Measurements from ENCODE around the gene RCOR2. TPM values are rescaled to one million over a fixed set of nuclear protein-coding genes. Genes with fewer than 3 reads are reported as not detected.

The RCOR2 gene
- polyA plus RNA-seq, 1 donor from 2014 or later: 41.5 TPM

DNA sequence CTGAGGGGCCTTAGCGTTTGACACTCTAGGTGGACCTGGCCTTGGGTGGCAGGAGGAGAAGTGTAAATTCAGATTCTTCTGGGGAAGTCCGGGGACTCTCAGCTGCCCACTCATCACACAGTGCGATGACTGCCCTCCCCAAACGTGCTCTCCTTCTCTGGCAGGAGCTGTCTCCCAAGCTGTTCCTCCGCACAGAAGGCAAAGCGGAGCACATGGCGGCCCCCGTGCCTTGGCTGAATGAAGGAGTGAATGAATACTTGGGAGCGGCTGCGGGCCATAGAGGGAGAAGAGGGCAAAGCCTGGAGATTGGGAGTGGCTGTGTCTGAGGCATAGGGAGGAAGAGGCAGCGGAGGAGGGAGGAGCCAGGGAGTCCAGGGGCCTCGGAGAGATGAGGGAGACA is 14.9 kb upstream of the RCOR2 start:
- no peak overlapping the region for H3K27ac ChIP-seq (ENCODE audit: low read length)
- H3K9ac ChIP-seq (ENCODE audit: low read length): no peak overlapping the region
- TF ChIP-seq EP300 (conservative IDR thresholded peaks at IDR 0.05; ENCODE audit: poor library complexity, severe bottlenecking) (no peak), POLR2AphosphoS5 (IDR thresholded peaks at IDR 0.05) (no peak), EZH2 (IDR thresholded peaks at IDR 0.05; ENCODE audit: borderline replicate concordance, insufficient read depth, low read length, poor library complexity, severe bottlenecking) (no peak), RAD21 (conservative IDR thresholded peaks at IDR 0.05) (no peak), SMC3 (conservative IDR thresholded peaks at IDR 0.05; ENCODE audit: poor library complexity) (no peak), TAF1 (IDR thresholded peaks at IDR 0.05; ENCODE audit: low read depth) (no peak), MXI1 (conservative IDR thresholded peaks at IDR 0.05; ENCODE audit: poor library complexity, severe bottlenecking) (no peak)
- TF ChIP-seq, protein P1, sequence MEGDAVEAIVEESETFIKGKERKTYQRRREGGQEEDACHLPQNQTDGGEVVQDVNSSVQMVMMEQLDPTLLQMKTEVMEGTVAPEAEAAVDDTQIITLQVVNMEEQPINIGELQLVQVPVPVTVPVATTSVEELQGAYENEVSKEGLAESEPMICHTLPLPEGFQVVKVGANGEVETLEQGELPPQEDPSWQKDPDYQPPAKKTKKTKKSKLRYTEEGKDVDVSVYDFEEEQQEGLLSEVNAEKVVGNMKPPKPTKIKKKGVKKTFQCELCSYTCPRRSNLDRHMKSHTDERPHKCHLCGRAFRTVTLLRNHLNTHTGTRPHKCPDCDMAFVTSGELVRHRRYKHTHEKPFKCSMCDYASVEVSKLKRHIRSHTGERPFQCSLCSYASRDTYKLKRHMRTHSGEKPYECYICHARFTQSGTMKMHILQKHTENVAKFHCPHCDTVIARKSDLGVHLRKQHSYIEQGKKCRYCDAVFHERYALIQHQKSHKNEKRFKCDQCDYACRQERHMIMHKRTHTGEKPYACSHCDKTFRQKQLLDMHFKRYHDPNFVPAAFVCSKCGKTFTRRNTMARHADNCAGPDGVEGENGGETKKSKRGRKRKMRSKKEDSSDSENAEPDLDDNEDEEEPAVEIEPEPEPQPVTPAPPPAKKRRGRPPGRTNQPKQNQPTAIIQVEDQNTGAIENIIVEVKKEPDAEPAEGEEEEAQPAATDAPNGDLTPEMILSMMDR (IDR thresholded peaks at IDR 0.05; ENCODE audit: poor library complexity, severe bottlenecking): no peak
- no peak overlapping the region for H3K4me3 ChIP-seq (ENCODE audit: low read length)
- no peaks in the 10 kb centered on the region for H3K79me2 ChIP-seq (replicated peaks; ENCODE audit: insufficient read depth, low read length)
- no peaks in the 10 kb centered on the region for H3K9me3 ChIP-seq (ENCODE audit: low read length)
- no peaks in the 10 kb centered on the region for H3F3A ChIP-seq (ENCODE audit: insufficient read depth, low read length, poor library complexity, severe bottlenecking)
- no peak overlapping the region for H2AFZ ChIP-seq (ENCODE audit: low read depth, low read length)
- H3K27me3 ChIP-seq (ENCODE audit: insufficient read depth, low read depth, low read length): no peaks in the 10 kb centered on the region
- H3K9me2 ChIP-seq (ENCODE audit: insufficient read depth, low read length): no peaks in the 10 kb centered on the region
- no peak overlapping the region for H3K4me2 ChIP-seq (ENCODE audit: low read length)
- no peaks in the 10 kb centered on the region for H4K20me1 ChIP-seq (ENCODE audit: insufficient read depth)
- H3K36me3 ChIP-seq (ENCODE audit: insufficient read depth, low read length): no peaks in the 10 kb centered on the region

DNA sequence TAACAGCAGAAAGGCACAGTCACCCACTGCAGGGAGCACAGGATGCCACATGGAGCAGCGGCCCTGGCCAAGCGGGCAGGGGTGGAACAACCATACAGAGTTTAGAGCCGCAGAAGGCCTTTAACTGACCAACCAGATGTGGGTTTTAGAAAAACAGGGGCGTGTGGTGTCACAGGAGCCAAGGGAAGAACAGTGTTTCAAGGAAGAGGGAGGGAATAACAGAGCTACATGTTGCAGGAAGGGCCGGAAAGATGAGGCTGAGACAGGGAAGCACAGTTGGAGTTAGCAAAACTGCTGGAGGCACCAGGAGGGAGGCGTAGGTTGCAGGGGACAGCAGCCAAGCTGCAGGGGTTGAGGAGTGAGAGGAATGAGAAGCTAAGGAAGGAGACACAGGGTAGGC is 14.1 kb upstream of the RCOR2 start:
- Histone ChIP-seq H3K4me2 (ENCODE audit: low read length) (no peak overlapping the region), H2AFZ (ENCODE audit: low read depth, low read length) (no peak overlapping the region), H3K4me3 (ENCODE audit: low read length) (no peak overlapping the region), H4K20me1 (ENCODE audit: insufficient read depth) (no peaks in the 10 kb centered on the region), H3F3A (ENCODE audit: insufficient read depth, low read length, poor library complexity, severe bottlenecking) (no peaks in the 10 kb centered on the region), H3K9me2 (ENCODE audit: insufficient read depth, low read length) (no peaks in the 10 kb centered on the region), H3K36me3 (ENCODE audit: insufficient read depth, low read length) (no peaks in the 10 kb centered on the region), H3K9ac (ENCODE audit: low read length) (no peak overlapping the region), H3K27ac (ENCODE audit: low read length) (no peak overlapping the region), H3K79me2 (replicated peaks; ENCODE audit: insufficient read depth, low read length) (no peaks in the 10 kb centered on the region), H3K27me3 (ENCODE audit: insufficient read depth, low read depth, low read length) (no peaks in the 10 kb centered on the region), H3K9me3 (ENCODE audit: low read length) (no peaks in the 10 kb centered on the region)
- TF ChIP-seq, protein P2, sequence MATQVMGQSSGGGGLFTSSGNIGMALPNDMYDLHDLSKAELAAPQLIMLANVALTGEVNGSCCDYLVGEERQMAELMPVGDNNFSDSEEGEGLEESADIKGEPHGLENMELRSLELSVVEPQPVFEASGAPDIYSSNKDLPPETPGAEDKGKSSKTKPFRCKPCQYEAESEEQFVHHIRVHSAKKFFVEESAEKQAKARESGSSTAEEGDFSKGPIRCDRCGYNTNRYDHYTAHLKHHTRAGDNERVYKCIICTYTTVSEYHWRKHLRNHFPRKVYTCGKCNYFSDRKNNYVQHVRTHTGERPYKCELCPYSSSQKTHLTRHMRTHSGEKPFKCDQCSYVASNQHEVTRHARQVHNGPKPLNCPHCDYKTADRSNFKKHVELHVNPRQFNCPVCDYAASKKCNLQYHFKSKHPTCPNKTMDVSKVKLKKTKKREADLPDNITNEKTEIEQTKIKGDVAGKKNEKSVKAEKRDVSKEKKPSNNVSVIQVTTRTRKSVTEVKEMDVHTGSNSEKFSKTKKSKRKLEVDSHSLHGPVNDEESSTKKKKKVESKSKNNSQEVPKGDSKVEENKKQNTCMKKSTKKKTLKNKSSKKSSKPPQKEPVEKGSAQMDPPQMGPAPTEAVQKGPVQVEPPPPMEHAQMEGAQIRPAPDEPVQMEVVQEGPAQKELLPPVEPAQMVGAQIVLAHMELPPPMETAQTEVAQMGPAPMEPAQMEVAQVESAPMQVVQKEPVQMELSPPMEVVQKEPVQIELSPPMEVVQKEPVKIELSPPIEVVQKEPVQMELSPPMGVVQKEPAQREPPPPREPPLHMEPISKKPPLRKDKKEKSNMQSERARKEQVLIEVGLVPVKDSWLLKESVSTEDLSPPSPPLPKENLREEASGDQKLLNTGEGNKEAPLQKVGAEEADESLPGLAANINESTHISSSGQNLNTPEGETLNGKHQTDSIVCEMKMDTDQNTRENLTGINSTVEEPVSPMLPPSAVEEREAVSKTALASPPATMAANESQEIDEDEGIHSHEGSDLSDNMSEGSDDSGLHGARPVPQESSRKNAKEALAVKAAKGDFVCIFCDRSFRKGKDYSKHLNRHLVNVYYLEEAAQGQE (IDR thresholded peaks at IDR 0.05; ENCODE audit: borderline replicate concordance): no peak
- no peak for TF ChIP-seq MXI1 (conservative IDR thresholded peaks at IDR 0.05; ENCODE audit: poor library complexity, severe bottlenecking)
- no peak for TF ChIP-seq EZH2 (IDR thresholded peaks at IDR 0.05; ENCODE audit: borderline replicate concordance, insufficient read depth, low read length, poor library complexity, severe bottlenecking)
- TF ChIP-seq, protein P1 (IDR thresholded peaks at IDR 0.05; ENCODE audit: poor library complexity, severe bottlenecking): no peak
- no peak for TF ChIP-seq EP300 (conservative IDR thresholded peaks at IDR 0.05; ENCODE audit: poor library complexity, severe bottlenecking)
- TF ChIP-seq SMC3 (conservative IDR thresholded peaks at IDR 0.05; ENCODE audit: poor library complexity): no peak
- no peak for TF ChIP-seq POLR2AphosphoS5 (IDR thresholded peaks at IDR 0.05)

All from neural cell (in vitro differentiated cells).